ENCODE results near the gene MMP25. TPM values are rescaled to one million over a fixed set of nuclear protein-coding genes. Genes with fewer than 3 reads are reported as not detected.

Gene MMP25
- total RNA-seq, 1 donor from 2014 or later = 21.6 TPM

DNA sequence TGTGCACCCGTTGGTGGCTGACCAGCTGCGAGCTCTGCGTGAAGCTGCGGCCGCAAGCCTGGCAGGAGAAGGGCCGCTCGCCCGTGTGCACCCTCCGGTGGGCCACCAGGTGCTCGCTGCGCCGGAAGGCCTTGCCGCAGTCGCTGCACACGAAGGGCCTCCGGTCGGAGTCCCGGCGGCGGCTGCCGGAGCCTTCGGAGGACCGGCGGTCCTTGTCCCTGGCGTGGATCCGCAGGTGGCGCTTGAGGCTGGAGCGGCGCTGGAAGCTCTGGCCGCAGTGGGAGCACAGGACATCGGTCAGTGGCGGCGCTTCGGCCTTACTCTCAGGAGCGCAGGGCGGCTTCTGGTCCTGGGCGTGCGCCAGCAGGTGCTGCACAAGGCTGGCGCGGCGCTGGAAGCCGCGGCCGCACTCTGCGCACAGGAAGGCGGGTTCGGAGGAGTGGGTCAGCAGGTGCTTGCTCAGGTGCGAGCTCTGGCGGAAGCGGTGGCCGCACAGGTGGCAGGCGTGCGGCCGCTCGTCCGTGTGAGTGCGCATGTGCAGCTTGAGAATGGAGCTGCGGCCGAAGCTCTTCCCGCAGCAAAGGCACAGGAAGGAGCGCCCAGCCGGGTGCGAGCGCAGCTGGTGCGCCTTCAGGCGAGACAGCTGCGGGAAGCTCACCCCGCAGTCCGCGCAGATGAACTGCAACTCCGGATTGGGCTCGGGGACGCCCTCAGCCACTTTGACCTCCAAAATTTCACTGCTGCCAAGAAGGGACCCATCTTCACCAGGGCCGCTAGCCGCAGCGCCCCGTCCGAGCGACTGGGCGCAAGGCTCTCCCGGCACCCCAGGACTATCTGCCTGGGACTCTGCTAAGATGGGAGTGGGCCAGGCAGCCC is 43.6 kb downstream of the MMP25 start:
- no peak for DNase-seq (ENCODE audit: low spot score)

DNA sequence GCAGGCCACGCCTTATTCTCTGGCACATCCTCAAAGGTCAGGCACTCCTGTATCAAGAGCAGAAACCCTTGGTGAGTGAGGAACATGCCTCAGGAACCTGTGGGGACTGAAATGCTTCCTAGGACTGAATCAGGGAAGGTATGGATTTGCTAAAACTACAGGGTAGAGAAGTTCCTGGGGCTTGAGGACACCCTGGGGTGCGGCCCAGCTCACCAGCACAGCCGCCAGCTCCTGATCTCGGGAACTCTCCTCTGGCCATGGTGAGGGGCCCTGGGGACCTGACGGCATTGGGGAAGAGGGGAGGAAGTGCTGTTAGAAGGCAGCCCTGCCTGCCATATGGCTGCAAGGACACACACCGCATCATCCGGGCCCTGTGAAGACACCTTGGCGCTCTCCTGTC is 45.2 kb downstream of the MMP25 start:
- no peak for DNase-seq (ENCODE audit: low spot score)

GRCh38 chr16:3092501-3092941 is 46.2 kb downstream of the MMP25 start:
- DNase-seq (ENCODE audit: low spot score) = no peak

- DNase-seq (ENCODE audit: low spot score) = no peak
Measured at GRCh38 chr16:3094289-3095027, 48.1 kb downstream of the MMP25 start.

DNA sequence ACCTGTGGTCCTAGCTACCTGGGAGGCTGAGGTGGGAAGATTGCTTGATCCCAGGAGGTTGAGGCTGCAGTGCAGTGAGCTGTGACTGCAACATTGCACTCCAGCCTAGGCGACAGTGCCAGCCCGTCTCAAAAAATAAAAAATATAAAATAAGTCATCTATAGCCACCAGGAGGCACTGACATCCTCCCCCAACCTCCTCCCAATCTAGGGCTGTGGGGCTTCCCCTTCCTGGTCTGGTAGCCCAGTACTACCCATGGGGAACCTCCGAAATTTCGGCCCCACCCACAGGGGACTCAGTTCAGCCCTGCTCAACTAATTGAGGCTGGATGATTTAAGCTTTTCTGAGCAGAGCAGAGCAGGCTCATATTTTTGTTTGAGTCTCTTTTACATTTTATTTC is 49.5 kb downstream of the MMP25 start:
- DNase-seq (ENCODE audit: low spot score) = no peak

- no peak for DNase-seq (ENCODE audit: low spot score)
Measured at GRCh38 chr16:3096362-3096761, 50.0 kb downstream of the MMP25 start.

DNA sequence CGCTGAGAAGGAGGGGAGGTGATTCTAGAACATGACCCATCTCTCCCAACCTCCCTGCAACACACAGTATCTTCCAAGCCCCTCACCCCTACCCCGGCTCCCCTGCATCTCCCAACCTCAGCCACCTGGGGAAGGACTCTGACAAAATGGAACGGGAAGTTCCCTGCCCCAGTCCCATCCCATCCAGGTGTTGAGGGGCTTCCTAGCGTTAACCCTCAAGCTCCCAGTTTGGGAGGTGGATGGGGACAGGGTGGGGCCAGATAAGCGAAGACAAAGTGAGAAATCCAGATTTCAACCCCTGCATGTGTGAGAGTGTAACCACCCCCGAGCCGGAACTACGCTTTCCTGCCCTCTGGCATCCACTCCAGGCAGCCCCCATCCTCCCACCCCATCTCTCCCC is 50.9 kb downstream of the MMP25 start:
- no peak for DNase-seq (ENCODE audit: low spot score)

GRCh38 chr16:3098459-3099394 is 52.4 kb downstream of the MMP25 start, which contains the start of gene ZSCAN10:
Gene ZSCAN10 (minus strand): TSS chr16:3099294. CDS start chr16:3092937, 6,357 bp downstream.
- DNase-seq (ENCODE audit: low spot score) = no peak

GRCh38 chr16:3099395-3099731 is 53.0 kb downstream of the MMP25 start:
- DNase-seq (ENCODE audit: low spot score) = no peak

GRCh38 chr16:3099732-3100499 is 53.6 kb downstream of the MMP25 start:
- DNase-seq (ENCODE audit: low spot score) = peak; percentile 96

DNA sequence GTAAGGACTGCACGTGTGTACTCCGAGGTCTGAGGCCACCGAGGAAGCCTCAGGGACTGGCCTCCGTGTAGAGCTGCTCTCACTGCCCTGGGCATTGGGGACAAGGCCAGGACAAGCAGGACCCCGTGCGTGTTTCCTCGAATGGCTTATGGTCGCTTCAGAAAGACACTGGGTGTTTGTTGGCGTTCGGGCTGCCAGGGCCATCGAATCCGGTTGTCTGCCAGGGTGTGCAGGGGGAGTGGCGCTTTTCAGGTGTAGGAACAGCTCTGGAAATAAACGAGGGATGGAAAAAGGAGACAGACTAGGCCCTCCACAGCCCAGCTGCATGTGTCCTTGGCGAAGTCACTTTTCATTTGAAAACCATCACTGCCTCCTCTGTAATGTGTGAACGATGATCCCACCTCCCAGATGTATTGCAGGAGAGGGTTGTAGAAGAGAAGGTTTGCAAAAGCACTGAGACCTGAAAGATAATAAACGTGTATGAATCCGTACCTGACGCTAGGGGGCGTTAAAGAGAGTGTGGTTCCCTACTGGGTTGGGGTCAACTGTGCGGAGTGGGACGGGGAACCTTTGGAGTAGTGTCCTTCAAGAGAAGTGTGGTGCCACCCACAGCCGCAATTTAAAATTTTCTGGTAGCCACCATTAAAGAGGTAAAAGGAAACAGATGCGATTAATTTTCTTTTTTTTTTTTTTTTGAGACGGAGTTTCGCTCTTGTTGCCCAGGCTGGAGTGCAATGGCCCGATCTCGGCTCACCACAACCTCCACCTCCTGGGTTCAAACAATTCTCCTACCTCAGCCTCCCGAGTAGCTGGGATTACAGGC is 54.9 kb downstream of the MMP25 start:
- no peak for DNase-seq (ENCODE audit: low spot score)

DNA sequence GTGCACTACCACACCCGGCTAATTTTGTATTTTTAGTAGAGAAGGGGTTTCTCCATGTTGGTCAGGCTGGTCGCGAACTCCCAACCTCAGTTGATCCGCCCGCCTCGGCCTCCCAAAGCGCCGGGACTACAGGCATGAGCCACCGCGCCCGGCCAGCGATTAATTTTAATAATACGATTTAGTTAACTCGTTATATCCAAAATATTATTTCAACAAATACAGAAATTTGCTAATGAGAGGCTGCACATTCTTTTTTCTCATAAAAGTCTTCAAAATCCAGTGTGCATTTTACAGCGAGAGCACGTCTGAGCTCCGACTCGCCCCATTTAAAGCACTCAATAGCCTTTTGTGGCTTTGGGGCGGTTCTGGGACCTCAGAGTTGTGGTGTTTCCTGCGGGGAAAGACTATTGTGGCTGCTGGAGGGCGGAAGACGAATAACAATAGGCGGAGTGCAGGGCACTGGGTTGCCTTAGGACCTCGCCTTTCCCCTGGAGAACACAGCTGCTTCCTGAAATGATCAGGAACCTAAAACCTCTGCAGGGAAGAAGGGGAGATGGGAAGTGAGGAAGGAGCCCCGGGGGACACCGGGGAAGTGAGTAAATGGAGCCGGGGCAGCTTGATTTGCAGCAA is 55.6 kb downstream of the MMP25 start:
- no peak for DNase-seq (ENCODE audit: low spot score)

GRCh38 chr16:3106205-3106928 is 60.0 kb downstream of the MMP25 start:
- peak; percentile 97 for DNase-seq (ENCODE audit: low spot score)

Other genes starting within 250 kb of the MMP25 start
- not detected for gene PRSS41, start 248.1 kb upstream of the MMP25 start, total RNA-seq
- gene PRSS21, start 229.3 kb upstream of the MMP25 start, total RNA-seq = not detected
- gene ZG16B, start 216.3 kb upstream of the MMP25 start, total RNA-seq = not detected
- gene PRSS22, start 188.4 kb upstream of the MMP25 start, total RNA-seq = not detected
- 21.5 TPM for gene FLYWCH2, start 163.3 kb upstream of the MMP25 start, total RNA-seq
- 32.0 TPM for gene FLYWCH1, start 134.6 kb upstream of the MMP25 start, total RNA-seq
- not detected for gene KREMEN2, start 82.3 kb upstream of the MMP25 start, total RNA-seq
- 4.5 TPM for gene PAQR4, start 77.2 kb upstream of the MMP25 start, total RNA-seq
- gene PKMYT1, start 66.1 kb upstream of the MMP25 start, total RNA-seq = 0.58 TPM
- gene CLDN9, start 33.6 kb upstream of the MMP25 start, total RNA-seq = not detected
- gene CLDN6, start 28.4 kb upstream of the MMP25 start, total RNA-seq = not detected
- gene TNFRSF12A, start 26.2 kb upstream of the MMP25 start, total RNA-seq = 84.8 TPM
- gene HCFC1R1, start 22.6 kb upstream of the MMP25 start, total RNA-seq = 26.5 TPM
- 20.6 TPM for gene THOC6, start 22.5 kb upstream of the MMP25 start, total RNA-seq
- gene BICDL2, start 9.6 kb upstream of the MMP25 start, total RNA-seq = not detected
- 36.0 TPM for gene IL32, start 19.1 kb downstream of the MMP25 start, total RNA-seq
- not detected for gene ZSCAN10, start 52.7 kb downstream of the MMP25 start, total RNA-seq
- 6.1 TPM for gene ZNF205, start 66.0 kb downstream of the MMP25 start, total RNA-seq
- gene ZNF213, start 88.5 kb downstream of the MMP25 start, total RNA-seq = 6.0 TPM
- not detected for gene OR1F1, start 141.6 kb downstream of the MMP25 start, total RNA-seq
- gene ZNF200, start 188.6 kb downstream of the MMP25 start, total RNA-seq = 8.4 TPM
- gene MEFV, start 210.1 kb downstream of the MMP25 start, total RNA-seq = 6.0 TPM
- gene ZNF263, start 236.9 kb downstream of the MMP25 start, total RNA-seq = 25.9 TPM